Panc1 (cell line): ENCODE results near the gene ADGRB3. TPM values are rescaled to one million over a fixed set of nuclear protein-coding genes. Genes with fewer than 3 reads are reported as not detected.

Source experiments
- ATAC-seq: fragments of 200-7000 bp; cut with Tn5 transposase; 2 replicates; pipeline ENCODE4 v1.9.1; 2020; ENCODE audit warnings: mild to moderate bottlenecking, moderate library complexity
- BruUV-seq: library from RNA; stranded (reverse); fragments of 400-500 nt; replicated peaks from 2 replicates; lab custom pipeline; 2021; lab: Mats Ljungman, UMichigan
- CTCF ChIA-PET: fragments of 300-600 bp; sonication (Branson Sonifier 250); formaldehyde crosslinking; loops from one replicate; lab custom pipeline; 2022; ENCODE audit warnings: antibody characterized with exemption; lab: Charles Lee
- POLR2A ChIA-PET: fragments of 300-600 bp; sonication (Branson Sonifier 250); formaldehyde crosslinking; loops from one replicate; lab custom pipeline; 2022; ENCODE audit warnings: antibody characterized with exemption; lab: Charles Lee
- DNase-seq: peaks from one replicate; pipeline ENCODE4 v3.0.0-alpha.2; 2010; ENCODE audit warnings: low read depth, low spot score
- H3K27ac ChIP-seq: 2 replicates; pipeline ENCODE4 v1.5.1; 2011; ENCODE audit warnings: mild to moderate bottlenecking, low read length, inconsistent platforms
- H3K27me3 ChIP-seq: fragments of 200-500 bp; sonication (Bioruptor generic); 2 replicates; pipeline ENCODE4 v1.6.0; 2014; ENCODE audit warnings: low read length, inconsistent platforms; ENCODE audit not compliant: control insufficient read depth, insufficient read depth
- H3K36me3 ChIP-seq: fragments of 200-500 bp; sonication (Bioruptor generic); 2 replicates; pipeline ENCODE4 v1.5.1; 2014; ENCODE audit warnings: inconsistent platforms, mild to moderate bottlenecking, low read length, moderate library complexity; ENCODE audit not compliant: control insufficient read depth, insufficient read depth
- H3K4me1 ChIP-seq: 2 replicates; pipeline ENCODE4 v1.5.1; 2011; ENCODE audit warnings: inconsistent platforms, mild to moderate bottlenecking, low read length, moderate library complexity; ENCODE audit not compliant: control insufficient read depth, insufficient read depth
- H3K4me3 ChIP-seq, 2 experiments: 2 replicates each; pipeline ENCODE4 v1.5.1; 2011 to 2012; ENCODE audit warnings: low read depth in 2 of 2, low read length in 2 of 2, mild to moderate bottlenecking in 2 of 2, inconsistent platforms in 1 of 2, moderate library complexity in 1 of 2
- H3K9me3 ChIP-seq: fragments of 200-500 bp; sonication (Bioruptor generic); 2 replicates; pipeline ENCODE4 v1.5.1; 2014; ENCODE audit warnings: low read depth, mild to moderate bottlenecking, inconsistent platforms, low read length, moderate library complexity; ENCODE audit not compliant: control insufficient read depth, insufficient read depth
- CTCF ChIP-seq: fragments of 450-650 bp; IDR thresholded peaks from 2 replicates; pipeline ENCODE4 v1.5.1; 2017; ENCODE audit warnings: mild to moderate bottlenecking
- POLR2AphosphoS5 ChIP-seq: IDR thresholded peaks from 2 replicates; pipeline ENCODE4 v1.6.1; 2012; ENCODE audit warnings: mild to moderate bottlenecking, low read depth, low read length, moderate library complexity
- REST ChIP-seq, 2 experiments: IDR thresholded peaks; 2 replicates each; pipeline ENCODE4 v1.6.1; 2011 to 2012; ENCODE audit warnings: low read depth in 2 of 2, control low read depth in 1 of 2, low read length in 1 of 2, mild to moderate bottlenecking in 1 of 2, moderate library complexity in 1 of 2; ENCODE audit not compliant: insufficient read depth in 1 of 2
- SIN3A ChIP-seq: IDR thresholded peaks from 2 replicates; pipeline ENCODE4 v1.6.1; 2012; ENCODE audit warnings: low read depth, mild to moderate bottlenecking, low read length, moderate library complexity, borderline replicate concordance; ENCODE audit not compliant: insufficient read depth
- TCF7L2 ChIP-seq: IDR thresholded peaks from 2 replicates; pipeline ENCODE4 v1.6.1; 2011; ENCODE audit warnings: mild to moderate bottlenecking, low read depth, low read length, inconsistent platforms
- in situ Hi-C: cut with HindIII; loops from 2 replicates; pipeline ENCODE4 v1.10.0; 2016; ENCODE audit warnings: low sequenced_read_pairs, low pct_unique_long_range_greater_than_20kb
- intact Hi-C: fragments of 100-400 bp; cut with micrococcal nuclease; formaldehyde crosslinking; loops from one replicate; pipeline ENCODE4 v1.10.0; 2022; ENCODE audit not compliant: unreplicated experiment
- total RNA-seq: library from RNA; stranded (reverse); gene quantifications from one replicate; pipeline ENCODE4 v1.2.1, GENCODE V29; 2021; ENCODE audit not compliant: unreplicated experiment

The ADGRB3 gene
- total RNA-seq, 1 experiment from 2014 or later = 0.10 TPM

GRCh38 chr6:68754681-68755213 lies 119.7 kb downstream of the ADGRB3 start:
- Histone ChIP-seq H3K27me3 (no peaks in the 10 kb centered on the region), H3K4me3 (no peak overlapping the region), H3K27ac (no peak overlapping the region), H3K9me3 (no peaks in the 10 kb centered on the region), H3K36me3 (no peaks in the 10 kb centered on the region), H3K4me1 (no peaks in the 10 kb centered on the region)
- ChIA-PET CTCF (no interaction called here), POLR2A (no interaction called here)
- intact Hi-C loops (no loop called here), in situ Hi-C loops (no loop called here)
- BruUV-seq = no TSS peak
- TF ChIP-seq CTCF = no peak
- no peak for TF ChIP-seq SIN3A
- no peak for TF ChIP-seq REST (IDR thresholded peaks at IDR 0.05; ENCODE audit: insufficient read depth in 1 of 2, low read depth in 2 of 2, low read length in 1 of 2)
- no peak for TF ChIP-seq POLR2AphosphoS5
- no peak for TF ChIP-seq TCF7L2
- ATAC-seq (no peak), DNase-seq (no peak)

GRCh38 chr6:68756454-68757375 lies 121.6 kb downstream of the ADGRB3 start:
- Histone ChIP-seq H3K36me3 (no peaks in the 10 kb centered on the region), H3K27me3 (no peaks in the 10 kb centered on the region), H3K4me3 (no peak overlapping the region), H3K4me1 (no peaks in the 10 kb centered on the region), H3K9me3 (no peaks in the 10 kb centered on the region), H3K27ac (no peak overlapping the region)
- in situ Hi-C loops = no loop called here
- no peak for DNase-seq
- TF ChIP-seq SIN3A (no peak), CTCF (no peak), POLR2AphosphoS5 (no peak), TCF7L2 (no peak), REST (IDR thresholded peaks at IDR 0.05; ENCODE audit: insufficient read depth in 1 of 2, low read depth in 2 of 2, low read length in 1 of 2) (no peak)
- BruUV-seq = no TSS peak
- CTCF ChIA-PET = no interaction called here
- POLR2A ChIA-PET = no interaction called here
- intact Hi-C loops = no loop called here
- no peak for ATAC-seq
